HepG2 (cell line): Measurements from ENCODE around the gene TMCO4. TPM values are rescaled to one million over a fixed set of nuclear protein-coding genes. Genes with fewer than 3 reads are reported as not detected.
A peak's percentile ranks its signal among the peaks of the same experiment; 100 is the strongest.

Experiments used
- ELF3 ChIP-seq: IDR thresholded peaks from 2 replicates; pipeline ENCODE4 v1.6.1; 2016; ENCODE audit warnings: missing genetic modification reagents, missing compliant biosample characterization
- HNF4G ChIP-seq, 2 experiments: sonication (generic) in 1 of 2; formaldehyde crosslinking in 1 of 2; IDR thresholded peaks; 2 replicates each; pipeline versions ENCODE4 v1.4.0 to v1.6.1; 2011 to 2020; ENCODE audit warnings: borderline replicate concordance in 2 of 2, low read depth in 2 of 2, mild to moderate bottlenecking in 2 of 2, low read length in 1 of 2, missing genetic modification reagents in 1 of 2, moderate library complexity in 1 of 2
- IKZF4 ChIP-seq: sonication (generic); formaldehyde crosslinking; IDR thresholded peaks from 2 replicates; pipeline ENCODE4 v1.5.1; 2020; ENCODE audit warnings: borderline replicate concordance, mild to moderate bottlenecking, low read depth, missing genetic modification reagents; ENCODE audit errors: not compliant biosample characterization
- LBX2 ChIP-seq: sonication (generic); formaldehyde crosslinking; IDR thresholded peaks from 2 replicates; pipeline ENCODE4 v1.5.0; 2020; ENCODE audit warnings: missing genetic modification reagents, mild to moderate bottlenecking, borderline replicate concordance
- MBD4 ChIP-seq: IDR thresholded peaks from 2 replicates; pipeline ENCODE4 v1.6.1; 2012; ENCODE audit warnings: low read length, inconsistent platforms, borderline replicate concordance
- MIER3 ChIP-seq: IDR thresholded peaks from 2 replicates; pipeline ENCODE4 v1.6.1; 2016; ENCODE audit warnings: missing compliant biosample characterization, borderline replicate concordance
- REPIN1 ChIP-seq: sonication (generic); formaldehyde crosslinking; IDR thresholded peaks from 2 replicates; pipeline ENCODE4 v1.8.0; 2022; ENCODE audit warnings: missing genetic modification reagents, low read depth, mild to moderate bottlenecking, borderline replicate concordance
- RFX1 ChIP-seq: fragments of 450-650 bp; IDR thresholded peaks from 2 replicates; pipeline ENCODE4 v1.6.1; 2017
- SIN3A ChIP-seq: IDR thresholded peaks from 2 replicates; pipeline ENCODE4 v1.6.1; 2011; ENCODE audit warnings: low read depth, mild to moderate bottlenecking, control low read depth, low read length, borderline replicate concordance
- ZFY ChIP-seq: sonication (generic); formaldehyde crosslinking; IDR thresholded peaks from 2 replicates; pipeline ENCODE4 v1.4.0; 2020; ENCODE audit warnings: missing genetic modification reagents
- ZNF234 ChIP-seq: sonication (generic); formaldehyde crosslinking; conservative IDR thresholded peaks from 2 replicates; pipeline ENCODE4 v1.5.1; 2020; ENCODE audit warnings: mild to moderate bottlenecking, missing genetic modification reagents
- ZNF253 ChIP-seq: sonication (generic); formaldehyde crosslinking; IDR thresholded peaks from 2 replicates; pipeline ENCODE4 v1.8.0; 2022; ENCODE audit warnings: mild to moderate bottlenecking, missing genetic modification reagents, borderline replicate concordance
- ZNF280D ChIP-seq: sonication (generic); formaldehyde crosslinking; IDR thresholded peaks from 2 replicates; pipeline ENCODE4 v1.5.1; 2020; ENCODE audit warnings: mild to moderate bottlenecking, missing genetic modification reagents
- ZNF543 ChIP-seq: sonication (generic); formaldehyde crosslinking; IDR thresholded peaks from 2 replicates; pipeline ENCODE4 v1.4.0; 2020; ENCODE audit warnings: mild to moderate bottlenecking, missing genetic modification reagents
- ZNF576 ChIP-seq: sonication (generic); formaldehyde crosslinking; IDR thresholded peaks from 2 replicates; pipeline ENCODE4 v1.4.0; 2020; ENCODE audit warnings: mild to moderate bottlenecking, missing genetic modification reagents
- ZNF616 ChIP-seq: sonication (generic); formaldehyde crosslinking; IDR thresholded peaks from 2 replicates; pipeline ENCODE4 v1.5.0; 2020; ENCODE audit warnings: low read depth, mild to moderate bottlenecking, missing genetic modification reagents
- ZNF646 ChIP-seq: sonication (generic); formaldehyde crosslinking; IDR thresholded peaks from 2 replicates; pipeline ENCODE4 v1.9.0; 2021; ENCODE audit warnings: mild to moderate bottlenecking, missing genetic modification reagents
- ZNF713 ChIP-seq: sonication (generic); formaldehyde crosslinking; IDR thresholded peaks from 2 replicates; pipeline ENCODE4 v1.4.0; 2020; ENCODE audit warnings: mild to moderate bottlenecking, missing genetic modification reagents
- polyA plus RNA-seq, 8 experiments: library from polyadenylated mRNA; depleted of rRNA in 3 of 8; stranded (reverse) in 7 of 8; unstranded in 1 of 8; fragments of >200 nt; fragmentation: Illumina TruSeq in 4 of 8; extraction: Trizol in 4 of 8; gene quantifications; 2 replicates each; pipeline versions ENCODE4 v1.2.1 to v1.2.3, GENCODE V29; 2011 to 2016; ENCODE audit warnings: low read depth in 4 of 8, missing spikeins in 1 of 8, mixed read lengths in 1 of 8; ENCODE audit not compliant: insufficient read depth in 1 of 8
- total RNA-seq, 5 experiments: library from RNA; depleted of rRNA; stranded (reverse); fragments of >200 nt; fragmentation: Illumina TruSeq; extraction: Trizol; gene quantifications; 2 replicates each; pipeline ENCODE4 v1.2.3, GENCODE V29; 2016; ENCODE audit warnings: low read depth in 1 of 5

TMCO4 gene
- total and polyA plus RNA-seq, 2 of the 13 experiments (the other 11 are each of a cell fraction or from before 2014, with no cell fraction given), result 2.1 to 4.1 TPM

- TF ChIP-seq ZNF280D (CRISPR knock-in tag) (no peak), ZNF713 (CRISPR knock-in tag) (no peak), ZFY (peak; percentile 69), ZNF646 (CRISPR knock-in tag) (no peak), ZNF543 (no peak), MBD4 (no peak), ZNF253 (no peak), MIER3 (CRISPR knock-in tag) (no peak), ZNF616 (no peak), IKZF4 (CRISPR knock-in tag) (no peak), ZNF234 (no peak), RFX1 (no peak), ELF3 (peak; percentile 87), SIN3A (peak; percentile 56; the same call in 1 of the 2 replicates), LBX2 (no peak), REPIN1 (CRISPR knock-in tag) (no peak), ZNF576 (CRISPR knock-in tag) (no peak), HNF4G (IDR thresholded peaks at IDR 0.05; ENCODE audit: borderline replicate concordance, low read depth, low read length) (0 out of 2 replicates have a peak, but pooled peaks have one; percentile 53), HNF4G (CRISPR knock-in tag; IDR thresholded peaks at IDR 0.05; ENCODE audit: borderline replicate concordance, low read depth) (0 out of 2 replicates have a peak, but pooled peaks have one; percentile 5)
These were observed at the start of gene TMCO4 (continued) for GRCh38 chr1:19799230-19800075.
